Caco-2 (cell line): ENCODE data around the gene PTPN3. TPM values are rescaled to one million over a fixed set of nuclear protein-coding genes. Genes with fewer than 3 reads are reported as not detected.

Experiments used
- BruUV-seq: library from RNA; stranded (reverse); fragments of 400-500 nt; replicated peaks from 2 replicates; lab custom pipeline; 2021; lab: Mats Ljungman, UMichigan
- CTCF ChIA-PET: fragments of 300-600 bp; sonication (Branson Sonifier 250); formaldehyde crosslinking; loops from one replicate; lab custom pipeline; 2022; ENCODE audit warnings: antibody characterized with exemption; lab: Charles Lee
- POLR2A ChIA-PET: fragments of 300-600 bp; sonication (Branson Sonifier 250); formaldehyde crosslinking; loops from one replicate; lab custom pipeline; 2022; ENCODE audit warnings: antibody characterized with exemption; lab: Charles Lee
- DNase-seq, 2 experiments: peaks; one replicate each; pipeline versions ENCODE4 v3.0.0 to v3.0.0-alpha.2; 2020 to 2022
- H3K27me3 ChIP-seq: replicated peaks from 2 replicates; pipeline ENCODE4 v1.6.0; 2011; ENCODE audit warnings: low read length; ENCODE audit not compliant: control insufficient read depth, insufficient read depth
- H3K36me3 ChIP-seq: 2 replicates; pipeline ENCODE4 v1.5.1; 2011; ENCODE audit warnings: low read length; ENCODE audit not compliant: control insufficient read depth, insufficient read depth
- H3K4me1 ChIP-seq: fragments of 250-450 bp; sonication (Bioruptor Pico); 2 replicates; pipeline ENCODE4 v1.5.1; 2020; ENCODE audit warnings: mild to moderate bottlenecking
- H3K4me3 ChIP-seq: 2 replicates; pipeline ENCODE4 v1.5.1; 2011; ENCODE audit warnings: low read depth, mild to moderate bottlenecking, control low read depth, low read length
- H3K9me3 ChIP-seq: fragments of 250-450 bp; sonication (Bioruptor Pico); 2 replicates; pipeline ENCODE4 v1.5.1; 2020; ENCODE audit warnings: mild to moderate bottlenecking, moderate library complexity
- H3K27ac Mint-ChIP-seq: one replicate; pipeline ENCODE4 v1.8.0; 2022; ENCODE audit warnings: mixed read lengths; ENCODE audit not compliant: unreplicated experiment
- H3K27me3 Mint-ChIP-seq: one replicate; pipeline ENCODE4 v1.8.0; 2022; ENCODE audit warnings: mixed read lengths; ENCODE audit not compliant: insufficient read depth, unreplicated experiment
- H3K36me3 Mint-ChIP-seq: one replicate; pipeline ENCODE4 v1.8.0; 2022; ENCODE audit warnings: mild to moderate bottlenecking, mixed read lengths; ENCODE audit not compliant: insufficient read depth, unreplicated experiment
- H3K4me1 Mint-ChIP-seq: one replicate; pipeline ENCODE4 v1.8.0; 2022; ENCODE audit warnings: low read depth, mixed read lengths; ENCODE audit not compliant: unreplicated experiment
- H3K4me3 Mint-ChIP-seq: one replicate; pipeline ENCODE4 v1.8.0; 2022; ENCODE audit warnings: mild to moderate bottlenecking, moderate library complexity, mixed read lengths; ENCODE audit not compliant: unreplicated experiment
- H3K9me3 Mint-ChIP-seq: one replicate; pipeline ENCODE4 v1.8.0; 2022; ENCODE audit warnings: mixed read lengths; ENCODE audit not compliant: unreplicated experiment
- CTCF ChIP-seq, 2 experiments: fragments of 200-600 bp in 1 of 2; IDR thresholded peaks; 1 replicate in 1 of 2; 2 replicates in 1 of 2; pipeline versions ENCODE4 v1.5.1 to v1.8.0; 2011 to 2022; ENCODE audit warnings: antibody characterized with exemption in 1 of 2, control low read depth in 1 of 2, inconsistent platforms in 1 of 2, low read depth in 1 of 2, low read length in 1 of 2, mild to moderate bottlenecking in 1 of 2, moderate library complexity in 1 of 2; ENCODE audit not compliant: insufficient read depth in 1 of 2, severe bottlenecking in 1 of 2, unreplicated experiment in 1 of 2
- intact Hi-C: fragments of 100-400 bp; cut with micrococcal nuclease; formaldehyde crosslinking; loops from one replicate; pipeline ENCODE4 v1.10.0; 2022; ENCODE audit not compliant: unreplicated experiment
- total RNA-seq: library from RNA; stranded (reverse); gene quantifications from 2 replicates; pipeline ENCODE4 v1.2.3, GENCODE V29; 2022

PTPN3 gene
- total RNA-seq, 1 experiment from 2014 or later: 12.4 TPM

- Mint-ChIP-seq H3K27ac (no peak overlapping the region), H3K9me3 (no peaks in the 10 kb centered on the region), H3K27me3 (no peaks in the 10 kb centered on the region), H3K4me3 (no peak overlapping the region), H3K36me3 (no peaks in the 10 kb centered on the region), H3K4me1 (peaks cover 15% of the 10 kb centered on the region)
- intact Hi-C loops: no loop called here
- CTCF ChIA-PET: interaction anchor here (0.9 kb wide), 1 partner anchor 11 kb away, joined by 4 read pairs; no protein-coding TSS in a partner anchor
- no peak for DNase-seq
- TF ChIP-seq CTCF (IDR thresholded peaks at IDR 0.05; ENCODE audit: insufficient read depth in 1 of 2, low read depth in 1 of 2, low read length in 1 of 2, severe bottlenecking in 1 of 2, unreplicated experiment in 1 of 2): no peak
- Histone ChIP-seq H3K4me1 (peaks cover 17% of the 10 kb centered on the region), H3K9me3 (no peaks in the 10 kb centered on the region), H3K36me3 (no peaks in the 10 kb centered on the region), H3K4me3 (no peak overlapping the region), H3K27me3 (no peaks in the 10 kb centered on the region)
- POLR2A ChIA-PET: no interaction called here
- BruUV-seq: no TSS peak
These were observed 11.5 kb upstream of the PTPN3 start for GRCh38 chr9:109509611-109510010.

- no TSS peak for BruUV-seq
- no peaks in the 10 kb centered on the region for H3K27me3 Mint-ChIP-seq
- H3K36me3 ChIP-seq: no peaks in the 10 kb centered on the region
- H3K4me3 Mint-ChIP-seq: no peak overlapping the region
- H3K27ac Mint-ChIP-seq: no peak overlapping the region
- peak; percentile 60 to 61 for DNase-seq
- ChIA-PET POLR2A (no interaction called here), CTCF (no interaction called here)
- H3K4me3 ChIP-seq: no peak overlapping the region
- H3K9me3 Mint-ChIP-seq: no peaks in the 10 kb centered on the region
- no peaks in the 10 kb centered on the region for H3K36me3 Mint-ChIP-seq
- H3K4me1 ChIP-seq: peaks cover 17% of the 10 kb centered on the region
- no peak for TF ChIP-seq CTCF (IDR thresholded peaks at IDR 0.05; ENCODE audit: insufficient read depth in 1 of 2, low read depth in 1 of 2, low read length in 1 of 2, severe bottlenecking in 1 of 2, unreplicated experiment in 1 of 2)
- no peaks in the 10 kb centered on the region for H3K9me3 ChIP-seq
- no peaks in the 10 kb centered on the region for H3K27me3 ChIP-seq
- H3K4me1 Mint-ChIP-seq: peaks cover 15% of the 10 kb centered on the region
- intact Hi-C loops: loop anchor here (2.0 kb wide), 3 partner anchors 13 to 55 kb away; no protein-coding TSS in a partner anchor
These were observed 9.3 kb upstream of the PTPN3 start for GRCh38 chr9:109507421-109507838.

GRCh38 chr9:109506097-109506712 is 8.1 kb upstream of the PTPN3 start:
- H3K27me3 ChIP-seq: no peaks in the 10 kb centered on the region
- intact Hi-C loops: loop anchor here (2.0 kb wide), 3 partner anchors 15 to 53 kb away; no protein-coding TSS in a partner anchor
- no peak for TF ChIP-seq CTCF (IDR thresholded peaks at IDR 0.05; ENCODE audit: insufficient read depth in 1 of 2, low read depth in 1 of 2, low read length in 1 of 2, severe bottlenecking in 1 of 2, unreplicated experiment in 1 of 2)
- Mint-ChIP-seq H3K27me3 (no peaks in the 10 kb centered on the region), H3K4me3 (peak overlapping the region; percentile 52), H3K9me3 (no peaks in the 10 kb centered on the region), H3K36me3 (no peaks in the 10 kb centered on the region), H3K27ac (peak overlapping the region; percentile 59), H3K4me1 (peaks cover 15% of the 10 kb centered on the region)
- DNase-seq: peak in 1 of 2 experiments; percentile 48
- peaks cover 17% of the 10 kb centered on the region for H3K4me1 ChIP-seq
- BruUV-seq: no TSS peak
- ChIA-PET POLR2A (no interaction called here), CTCF (no interaction called here)
- H3K36me3 ChIP-seq: no peaks in the 10 kb centered on the region
- H3K4me3 ChIP-seq: no peak overlapping the region
- no peaks in the 10 kb centered on the region for H3K9me3 ChIP-seq
